H1 (cell line): ENCODE results near the gene ALS2CL. TPM values are rescaled to one million over a fixed set of nuclear protein-coding genes. Genes with fewer than 3 reads are reported as not detected.

Source experiments
- CTCF ChIA-PET: fragments of 300-600 bp; sonication (Branson Sonifier 250); formaldehyde crosslinking; loops from one replicate; lab custom pipeline; 2021; ENCODE audit not compliant: partially characterized antibody; lab: Charles Lee
- POLR2A ChIA-PET: fragments of 300-600 bp; sonication (Branson Sonifier 250); formaldehyde crosslinking; loops from one replicate; lab custom pipeline; 2021; ENCODE audit warnings: inconsistent platforms; ENCODE audit not compliant: partially characterized antibody; lab: Charles Lee
- DNase-seq, 2 experiments: peaks; one replicate each; pipeline versions ENCODE4 v3.0.0 to v3.0.0-alpha.2; 2010 to 2022; ENCODE audit warnings: low spot score in 2 of 2, low read depth in 1 of 2, mixed read lengths in 1 of 2
- FAIRE-seq: peaks from 2 replicates; lab custom pipeline; 2011; peaks lifted over from hg19 to GRCh38; lab: Jason Lieb, UNC
- H2AFZ ChIP-seq: 2 replicates; pipeline ENCODE4 v1.8.1; 2012; ENCODE audit warnings: low read length, inconsistent platforms
- H2AK5ac ChIP-seq: 2 replicates; pipeline ENCODE4 v1.6.1; 2013; ENCODE audit warnings: low read depth, low read length
- H2BK120ac ChIP-seq: replicated peaks from 2 replicates; pipeline ENCODE3; 2013; ENCODE audit warnings: low read depth, low read length, inconsistent platforms
- H2BK12ac ChIP-seq: 2 replicates; pipeline ENCODE4 v1.6.1; 2013; ENCODE audit warnings: low read depth, low read length
- H2BK15ac ChIP-seq: 2 replicates; pipeline ENCODE4 v1.6.1; 2013; ENCODE audit warnings: low read length
- H2BK20ac ChIP-seq: 2 replicates; pipeline ENCODE4 v1.6.1; 2013; ENCODE audit warnings: low read length
- H2BK5ac ChIP-seq: 2 replicates; pipeline ENCODE4 v1.6.1; 2013; ENCODE audit warnings: low read depth, low read length
- H3K14ac ChIP-seq: 2 replicates; pipeline ENCODE4 v1.6.1; 2013; ENCODE audit warnings: inconsistent platforms; ENCODE audit not compliant: insufficient read length
- H3K18ac ChIP-seq: 2 replicates; pipeline ENCODE4 v1.6.1; 2013; ENCODE audit warnings: low read length; ENCODE audit errors: extremely low read depth
- H3K23ac ChIP-seq: 2 replicates; pipeline ENCODE4 v1.6.1; 2013; ENCODE audit warnings: inconsistent platforms; ENCODE audit not compliant: insufficient read length
- H3K23me2 ChIP-seq: 2 replicates; pipeline ENCODE4 v1.6.1; 2013; ENCODE audit warnings: low read depth, low read length
- H3K27ac ChIP-seq: 2 replicates; pipeline ENCODE4 v1.6.1; 2011; ENCODE audit warnings: low read depth, low read length, inconsistent platforms
- H3K27me3 ChIP-seq, 4 experiments: replicated peaks in 1 of 4; 1 replicate in 1 of 4; 2 replicates in 3 of 4; pipeline versions ENCODE4 v1.6.1 to v1.8.1; 2011 to 2013; ENCODE audit warnings: low read length in 3 of 4, mild to moderate bottlenecking in 3 of 4, inconsistent platforms in 2 of 4, mixed read lengths in 2 of 4, moderate library complexity in 1 of 4; ENCODE audit not compliant: control insufficient read depth in 3 of 4, insufficient read depth in 3 of 4; ENCODE audit errors: extremely low read depth in 1 of 4
- H3K36me3 ChIP-seq, 4 experiments: 2 replicates each; pipeline versions ENCODE4 v1.6.1 to v1.8.1; 2011 to 2013; ENCODE audit warnings: mild to moderate bottlenecking in 4 of 4, low read length in 3 of 4, moderate library complexity in 2 of 4, control low read depth in 1 of 4, inconsistent platforms in 1 of 4; ENCODE audit not compliant: insufficient read depth in 4 of 4, control insufficient read depth in 2 of 4
- H3K4ac ChIP-seq: replicated peaks from 2 replicates; pipeline ENCODE3; 2013; ENCODE audit warnings: low read length, low read depth, mixed read lengths, inconsistent platforms; ENCODE audit not compliant: insufficient read length
- H3K4me1 ChIP-seq, 4 experiments: replicated peaks in 1 of 4; 1 replicate in 1 of 4; 2 replicates in 3 of 4; pipeline versions ENCODE4 v1.6.1 to v1.8.1; 2011 to 2013; ENCODE audit warnings: low read length in 3 of 4, inconsistent platforms in 2 of 4, mixed read lengths in 1 of 4; ENCODE audit not compliant: insufficient read depth in 4 of 4, control insufficient read depth in 3 of 4
- H3K4me2 ChIP-seq, 2 experiments: 2 replicates each; pipeline versions ENCODE4 v1.6.1 to v1.8.1; 2011 to 2013; ENCODE audit warnings: low read depth in 2 of 2, low read length in 2 of 2, control low read depth in 1 of 2, inconsistent platforms in 1 of 2, mild to moderate bottlenecking in 1 of 2; ENCODE audit not compliant: insufficient read depth in 1 of 2
- H3K4me3 ChIP-seq, 4 experiments: fragments of 200-600, 300-600 bp in 1 of 4; sonication (generic), shearing (Covaris generic), sonication (Bioruptor Twin) in 1 of 4; 2 replicates each; pipeline versions ENCODE4 v1.5.1 to v1.8.1; 2011 to 2016; ENCODE audit warnings: low read length in 4 of 4, low read depth in 3 of 4, control low read depth in 2 of 4, inconsistent platforms in 2 of 4, mild to moderate bottlenecking in 2 of 4, mixed read lengths in 1 of 4, moderate library complexity in 1 of 4; ENCODE audit not compliant: insufficient read depth in 2 of 4; ENCODE audit errors: extremely low read depth in 1 of 4
- H3K56ac ChIP-seq: replicated peaks from 2 replicates; pipeline ENCODE3; 2013; ENCODE audit warnings: low read depth, mild to moderate bottlenecking, mixed read lengths, low read length, inconsistent platforms; ENCODE audit not compliant: insufficient read length
- H3K79me1 ChIP-seq: 2 replicates; pipeline ENCODE4 v1.6.1; 2013; ENCODE audit warnings: low read depth, low read length, control low read depth
- H3K79me2 ChIP-seq, 2 experiments: 2 replicates each; pipeline versions ENCODE4 v1.6.1 to v1.8.1; 2012 to 2013; ENCODE audit warnings: low read length in 2 of 2, mild to moderate bottlenecking in 2 of 2, inconsistent platforms in 1 of 2; ENCODE audit not compliant: insufficient read depth in 2 of 2, control insufficient read depth in 1 of 2
- H3K9ac ChIP-seq, 4 experiments: replicated peaks in 1 of 4; 1 replicate in 1 of 4; 2 replicates in 3 of 4; pipeline versions ENCODE4 v1.6.1 to v1.8.1; 2011 to 2013; ENCODE audit warnings: low read depth in 3 of 4, low read length in 3 of 4, control low read depth in 2 of 4, mild to moderate bottlenecking in 2 of 4, moderate library complexity in 2 of 4, inconsistent platforms in 1 of 4; ENCODE audit errors: extremely low read depth in 1 of 4
- H3K9me3 ChIP-seq, 2 experiments: 2 replicates each; pipeline versions ENCODE4 v1.6.1 to v1.8.1; 2012 to 2013; ENCODE audit warnings: mild to moderate bottlenecking in 2 of 2, moderate library complexity in 2 of 2, control low read depth in 1 of 2, inconsistent platforms in 1 of 2, low read depth in 1 of 2, low read length in 1 of 2, mixed read lengths in 1 of 2; ENCODE audit not compliant: insufficient read depth in 2 of 2
- H4K20me1 ChIP-seq, 2 experiments: replicated peaks in 1 of 2; 2 replicates each; pipeline versions ENCODE3 to v1.8.1; 2011 to 2013; ENCODE audit warnings: inconsistent platforms in 2 of 2, low read length in 2 of 2, mild to moderate bottlenecking in 1 of 2; ENCODE audit not compliant: insufficient read depth in 2 of 2, control insufficient read depth in 1 of 2
- H4K5ac ChIP-seq: 2 replicates; pipeline ENCODE4 v1.6.1; 2013; ENCODE audit warnings: low read length, low read depth, mixed read lengths, inconsistent platforms; ENCODE audit not compliant: insufficient read length
- H4K8ac ChIP-seq: 2 replicates; pipeline ENCODE4 v1.8.0; 2013; ENCODE audit warnings: mild to moderate bottlenecking, moderate library complexity, low read length, inconsistent platforms; ENCODE audit not compliant: insufficient read depth; ENCODE audit errors: extremely low read depth
- H4K91ac ChIP-seq: replicated peaks from 2 replicates; pipeline ENCODE3; 2013; ENCODE audit warnings: low read length, mixed read lengths, inconsistent platforms; ENCODE audit not compliant: insufficient read length
- ASH2L ChIP-seq: fragments of 200-600, 300-600 bp; sonication (generic); IDR thresholded peaks from one replicate; pipeline ENCODE4 v1.7.1; 2017; ENCODE audit warnings: low read length
- CBX5 ChIP-seq: fragments of 300-800, 300-1000 bp; sonication (generic); IDR thresholded peaks from 2 replicates; pipeline ENCODE4 v1.7.1; 2016; ENCODE audit warnings: antibody characterized with exemption, low read length, low read depth
- POU5F1 ChIP-seq: IDR thresholded peaks from 2 replicates; pipeline ENCODE4 v1.6.1; 2011; ENCODE audit warnings: low read depth, mild to moderate bottlenecking, low read length, moderate library complexity
- SAP30 ChIP-seq: fragments of 300-600 bp; sonication (generic); IDR thresholded peaks from 2 replicates; pipeline ENCODE4 v1.7.1; 2012; ENCODE audit warnings: low read length, moderate library complexity, mild to moderate bottlenecking, inconsistent platforms; ENCODE audit not compliant: insufficient read depth, insufficient replicate concordance
- SIX5 ChIP-seq: IDR thresholded peaks from 2 replicates; pipeline ENCODE4 v1.6.1; 2011; ENCODE audit warnings: mild to moderate bottlenecking, low read depth, low read length
- SRF ChIP-seq: IDR thresholded peaks from 2 replicates; pipeline ENCODE4 v1.6.1; 2011; ENCODE audit warnings: mild to moderate bottlenecking, low read depth, low read length, moderate library complexity
- SUZ12 ChIP-seq: fragments of 200-600 bp; sonication (generic); IDR thresholded peaks from 2 replicates; pipeline ENCODE4 v1.6.1; 2012; ENCODE audit warnings: mild to moderate bottlenecking, inconsistent platforms, low read length, moderate library complexity, mixed read lengths
- TAF7 ChIP-seq: optimal IDR thresholded peaks from 2 replicates; pipeline ENCODE3; 2011; ENCODE audit warnings: low read depth, mild to moderate bottlenecking, inconsistent platforms, low read length, moderate library complexity, borderline replicate concordance
- TBP ChIP-seq: IDR thresholded peaks from 2 replicates; pipeline ENCODE4 v1.6.1; 2011; ENCODE audit warnings: low read depth, low read length, improper control_type of control experiment
- TCF12 ChIP-seq: IDR thresholded peaks from 2 replicates; pipeline ENCODE4 v1.6.1; 2011; ENCODE audit warnings: low read depth, mild to moderate bottlenecking, low read length
- WGBS, 2 experiments: shearing (Covaris generic) in 1 of 2; methylation state at CpG; one replicate each; pipeline versions ENCODE4 v1.1.6 to v1.1.7; 2013 to 2015; ENCODE audit warnings: low lambda C conversion rate in 2 of 2, mixed read lengths in 2 of 2, inconsistent platforms in 1 of 2, low coverage in 1 of 2, missing lambda C conversion rate in 1 of 2; ENCODE audit not compliant: insufficient replicate concordance in 2 of 2, insufficient coverage in 1 of 2, insufficient read length in 1 of 2; ENCODE audit errors: extremely low coverage in 1 of 2, missing lambda C conversion rate in 1 of 2; 5-methylcytosine and 5-hydroxymethylcytosine counted together
- polyA plus RNA-seq, 7 experiments: library from polyadenylated mRNA; depleted of rRNA in 3 of 7; stranded (reverse) in 5 of 7; unstranded in 2 of 7; fragments of >200 nt in 5 of 7; fragments of 200-250 nt in 2 of 7; gene quantifications; 1 replicate in 5 of 7; 2 replicates in 1 of 7; 4 replicates in 1 of 7; pipeline versions ENCODE4 v1.2.1 to v1.2.3, GENCODE V29; 2011 to 2013; ENCODE audit warnings: missing spikeins in 2 of 7, mixed read lengths in 2 of 7
- total RNA-seq: library from RNA; stranded (reverse); fragmentation: NEBNext Ultra II Directional; extraction: Animal tissue kit (Norgen Biotek cat#: 25700); gene quantifications from 2 replicates; pipeline ENCODE4 v1.2.1, GENCODE V29; 2021
- TF ChIP-seq, protein P1 (sequence below), 3 experiments: IDR thresholded peaks; 1 replicate in 2 of 3; 2 replicates in 1 of 3; pipeline versions ENCODE4 v1.5.1 to v1.6.1; 2011; ENCODE audit warnings: low read length in 3 of 3, mild to moderate bottlenecking in 3 of 3, inconsistent platforms in 2 of 3, low read depth in 1 of 3, moderate library complexity in 1 of 3; ENCODE audit not compliant: insufficient read depth in 1 of 3; ENCODE audit errors: control extremely low read depth in 1 of 3

The ALS2CL gene
- total and polyA plus RNA-seq, 2 of the 8 experiments (the other 6 are each of a cell fraction or from before 2014, with no cell fraction given) = 4.8 to 5.4 TPM

DNA sequence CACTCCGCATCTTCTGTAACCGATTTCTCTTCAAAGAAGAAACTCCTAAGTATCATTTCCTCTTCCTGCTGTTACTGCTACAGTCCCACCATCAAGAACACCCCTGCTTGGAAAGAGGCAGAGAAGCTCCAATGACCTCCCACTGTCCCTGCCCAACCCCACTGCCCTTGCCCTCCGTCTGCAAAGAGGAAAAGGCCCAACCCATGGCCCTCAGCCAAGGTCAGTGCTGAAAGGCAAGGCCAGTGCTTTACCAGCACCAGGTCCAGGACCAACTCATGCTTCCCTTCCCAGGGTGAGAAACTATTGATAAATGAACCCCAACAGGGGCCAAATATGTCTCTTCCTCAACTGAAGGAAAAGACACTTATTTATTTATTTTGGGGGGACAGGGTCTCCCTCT is 58.6 kb downstream of the ALS2CL start:
- POLR2A ChIA-PET = interaction anchor here (0.7 kb wide), 2 partner anchors 19 to 49 kb away, joined by 3 read pairs; no protein-coding TSS in a partner anchor
- CTCF ChIA-PET = interaction anchor here (0.9 to 3.8 kb wide), 2 partner anchors 89 to 146 kb away, joined by 3 to 15 read pairs; no protein-coding TSS in a partner anchor
- Histone ChIP-seq H3K36me3 (no peaks in the 10 kb centered on the region), H3K4me2 (no peak overlapping the region), H3K56ac (no peak overlapping the region), H2BK120ac (no peak overlapping the region), H4K20me1 (no peaks in the 10 kb centered on the region), H3K18ac (no peak overlapping the region), H2AFZ (no peak overlapping the region), H2BK15ac (no peak overlapping the region), H3K79me2 (no peaks in the 10 kb centered on the region), H3K4me1 (peaks cover 0 to under 1% (median under 1%) of the 10 kb centered on the region in 4 experiments; a peak in 1 of 7 replicates), H4K91ac (no peak overlapping the region), H3K4ac (no peak overlapping the region), H2BK5ac (no peak overlapping the region), H3K23ac (no peak overlapping the region), H4K8ac (no peak overlapping the region), H2AK5ac (no peak overlapping the region), H2BK20ac (no peak overlapping the region), H3K23me2 (no peaks in the 10 kb centered on the region), H3K9me3 (peaks cover 0 to 4% of the 10 kb centered on the region in 2 experiments; a peak in 2 of 4 replicates), H4K5ac (no peak overlapping the region), H3K27ac (no peak overlapping the region), H3K79me1 (no peaks in the 10 kb centered on the region), H3K27me3 (no peaks in the 10 kb centered on the region), H3K9ac (no peak overlapping the region), H2BK12ac (no peak overlapping the region; the same call in 1 of the 2 replicates), H3K4me3 (no peak overlapping the region), H3K14ac (no peak overlapping the region)
- FAIRE-seq (no peak), DNase-seq (peak in 1 of 2 experiments; percentile 40)
- no peak for TF ChIP-seq TAF7
- no peak for TF ChIP-seq POU5F1
- TF ChIP-seq ASH2L = no peak
- no peak for TF ChIP-seq TBP
- TF ChIP-seq SAP30 = no peak
- no peak for TF ChIP-seq SUZ12
- TF ChIP-seq, protein P1, sequence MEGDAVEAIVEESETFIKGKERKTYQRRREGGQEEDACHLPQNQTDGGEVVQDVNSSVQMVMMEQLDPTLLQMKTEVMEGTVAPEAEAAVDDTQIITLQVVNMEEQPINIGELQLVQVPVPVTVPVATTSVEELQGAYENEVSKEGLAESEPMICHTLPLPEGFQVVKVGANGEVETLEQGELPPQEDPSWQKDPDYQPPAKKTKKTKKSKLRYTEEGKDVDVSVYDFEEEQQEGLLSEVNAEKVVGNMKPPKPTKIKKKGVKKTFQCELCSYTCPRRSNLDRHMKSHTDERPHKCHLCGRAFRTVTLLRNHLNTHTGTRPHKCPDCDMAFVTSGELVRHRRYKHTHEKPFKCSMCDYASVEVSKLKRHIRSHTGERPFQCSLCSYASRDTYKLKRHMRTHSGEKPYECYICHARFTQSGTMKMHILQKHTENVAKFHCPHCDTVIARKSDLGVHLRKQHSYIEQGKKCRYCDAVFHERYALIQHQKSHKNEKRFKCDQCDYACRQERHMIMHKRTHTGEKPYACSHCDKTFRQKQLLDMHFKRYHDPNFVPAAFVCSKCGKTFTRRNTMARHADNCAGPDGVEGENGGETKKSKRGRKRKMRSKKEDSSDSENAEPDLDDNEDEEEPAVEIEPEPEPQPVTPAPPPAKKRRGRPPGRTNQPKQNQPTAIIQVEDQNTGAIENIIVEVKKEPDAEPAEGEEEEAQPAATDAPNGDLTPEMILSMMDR (IDR thresholded peaks at IDR 0.05; ENCODE audit: control extremely low read depth in 1 of 3, insufficient read depth in 1 of 3, low read depth in 1 of 3, low read length in 3 of 3) = no peak
- no peak for TF ChIP-seq TCF12
- TF ChIP-seq SIX5 = no peak
- no peak for TF ChIP-seq CBX5
- TF ChIP-seq SRF = no peak
- 77% methylated on average over 3 of the region's 3 CpGs; no CpG with 5 or more reads in 1 of the 2 experiments for WGBS, 2 experiments
